ENCODE data around the gene CFAP58.
A peak's percentile ranks its signal among the peaks of the same experiment; 100 is the strongest.

CFAP58 gene

GRCh38 chr10:104334965-104335650 is 18.5 kb upstream of the CFAP58 start:
- no peak for DNase-seq

GRCh38 chr10:104336821-104337467 is 16.7 kb upstream of the CFAP58 start:
- no peak for DNase-seq

DNA sequence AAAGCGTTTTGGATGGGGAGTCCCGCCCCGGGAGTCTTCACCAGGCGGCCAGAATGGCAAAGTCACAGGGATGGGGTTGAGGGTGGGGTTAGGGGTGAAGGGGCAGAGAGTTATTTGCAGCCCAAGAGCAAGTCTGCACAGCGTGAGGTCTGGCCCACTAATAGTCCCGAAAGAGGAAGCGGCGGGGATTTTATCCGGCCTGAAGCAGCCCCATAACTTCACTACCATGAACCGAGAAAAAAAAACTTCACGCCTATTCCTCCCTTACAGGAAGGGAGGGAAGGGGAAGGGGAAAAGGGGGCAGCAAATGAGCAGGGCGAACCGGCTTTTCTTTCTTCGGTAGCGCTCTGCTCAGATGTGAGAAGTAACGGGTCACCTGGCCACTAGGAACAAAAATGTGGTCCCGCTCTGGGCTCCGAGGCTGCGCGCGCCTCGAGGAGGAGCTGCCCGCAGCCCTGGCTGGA is 16.1 kb upstream of the CFAP58 start:
- DNase-seq: peak; percentile 45

- DNase-seq: peak; percentile 77
These were observed 15.5 kb upstream of the CFAP58 start, which contains the start of gene ITPRIP for GRCh38 chr10:104337985-104338735. ITPRIP (minus strand) TSS chr10:104338465; CDS start chr10:104316051, 22,414 bp downstream.

DNA sequence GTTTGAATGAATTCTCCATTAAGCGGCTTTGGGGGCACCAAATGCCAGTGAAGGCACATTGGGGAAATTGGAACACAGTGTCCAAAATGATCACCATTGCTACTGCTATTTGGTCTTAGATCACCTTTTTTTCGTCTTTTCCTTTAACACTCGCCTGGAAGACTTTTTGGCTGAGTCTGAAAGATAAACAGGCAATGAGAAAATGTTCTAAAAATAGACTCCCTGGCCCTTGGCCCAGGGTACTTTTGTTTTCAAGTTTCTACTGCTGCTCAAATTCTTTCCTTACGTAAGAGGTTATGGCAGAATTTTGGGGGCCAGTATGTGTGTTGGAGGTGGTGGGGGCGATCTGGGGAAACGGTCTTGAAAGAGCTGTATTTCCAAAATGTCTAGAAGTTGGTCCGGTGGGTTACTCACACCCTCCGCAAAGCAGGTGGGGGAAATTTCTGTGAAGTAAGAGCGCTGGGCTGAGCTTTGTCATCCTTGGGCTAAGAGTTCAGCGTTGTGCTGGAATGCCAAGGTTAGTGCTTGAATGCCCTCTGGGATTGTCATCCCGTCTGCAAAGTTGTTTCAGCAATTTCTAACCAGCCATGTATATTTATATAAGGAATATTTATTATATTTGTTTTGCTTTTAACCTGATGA is 14.0 kb upstream of the CFAP58 start:
- no peak for DNase-seq

DNA sequence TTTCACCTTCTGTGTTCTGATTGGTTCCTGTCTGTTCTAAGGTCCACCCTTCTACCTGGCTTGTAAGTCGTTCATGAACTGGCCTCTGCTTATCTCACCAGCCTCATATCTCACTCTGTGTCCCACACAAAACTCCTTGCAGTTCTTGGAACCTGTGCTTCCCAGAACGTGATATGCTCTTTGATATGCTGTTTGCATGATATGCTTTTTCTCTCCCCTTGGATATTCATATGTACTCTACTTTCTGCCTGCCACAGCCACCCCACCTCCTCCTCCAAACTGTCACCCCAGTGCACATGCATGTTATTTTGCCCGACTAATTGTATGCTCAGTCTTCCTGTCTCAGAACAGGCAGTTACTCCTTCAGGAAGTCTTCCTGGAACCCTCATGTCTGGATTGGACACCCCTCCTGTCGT is 13.5 kb upstream of the CFAP58 start:
- no peak for DNase-seq

GRCh38 chr10:104340641-104341040 is 13.0 kb upstream of the CFAP58 start:
- no peak for DNase-seq

GRCh38 chr10:104342941-104343411 is 10.7 kb upstream of the CFAP58 start:
- DNase-seq: no peak

GRCh38 chr10:104344219-104344618 is 9.4 kb upstream of the CFAP58 start:
- DNase-seq: no peak

DNA sequence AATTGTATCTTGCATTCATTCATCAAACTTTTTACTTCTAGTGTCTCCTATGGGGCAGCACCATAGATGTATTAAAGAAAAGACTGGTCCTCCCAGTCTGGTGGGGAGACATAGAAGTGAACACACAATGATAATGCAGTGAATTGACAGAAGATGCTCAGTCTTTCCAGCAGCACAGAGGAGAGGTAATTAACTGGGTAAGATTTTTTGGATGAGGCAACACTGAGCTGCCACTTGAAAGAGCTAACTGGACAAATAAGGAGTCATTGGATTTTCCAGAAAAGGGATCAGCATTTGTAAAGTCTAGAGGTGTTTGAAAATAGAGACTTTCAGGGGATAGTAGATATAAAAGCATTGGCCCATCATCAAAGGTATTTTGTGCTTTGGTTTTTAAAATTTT is 8.1 kb upstream of the CFAP58 start:
- no peak for DNase-seq

- no peak for DNase-seq
These were observed 7.7 kb upstream of the CFAP58 start for GRCh38 chr10:104345941-104346340.

GRCh38 chr10:104347295-104348045 is 6.2 kb upstream of the CFAP58 start:
- DNase-seq: no peak

- DNase-seq: no peak
These were observed 5.0 kb upstream of the CFAP58 start for GRCh38 chr10:104348601-104349000.

DNA sequence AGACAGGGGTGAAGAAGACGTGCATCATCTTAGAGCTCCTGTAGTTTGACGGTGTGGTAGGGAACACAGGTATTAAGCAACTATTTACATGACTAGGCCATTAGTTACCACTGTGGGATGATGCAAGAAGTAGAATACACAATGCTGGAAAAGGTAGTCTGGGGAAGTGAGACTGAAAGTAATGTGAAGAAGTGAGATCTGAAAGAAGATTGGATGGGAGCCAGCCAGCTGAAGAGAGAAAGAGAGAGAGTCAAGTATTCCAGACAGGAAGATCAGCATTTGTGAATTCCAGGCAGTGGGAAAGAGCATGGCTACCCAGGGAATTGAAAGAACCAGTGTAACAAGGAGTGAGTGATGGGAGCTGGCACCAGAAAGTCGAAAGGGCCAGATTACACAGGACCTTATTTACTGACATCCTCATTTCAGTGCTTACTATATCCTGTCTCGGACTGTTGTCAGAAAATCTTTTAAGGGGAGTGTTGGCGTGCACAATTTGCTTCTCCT is 4.0 kb upstream of the CFAP58 start:
- DNase-seq: no peak

- DNase-seq: peak; percentile 79
These were observed 3.5 kb upstream of the CFAP58 start for GRCh38 chr10:104350127-104350635.

GRCh38 chr10:104351061-104351702 is 2.5 kb upstream of the CFAP58 start:
- DNase-seq: no peak

GRCh38 chr10:104351919-104352318 is 1.7 kb upstream of the CFAP58 start:
- DNase-seq: no peak

DNA sequence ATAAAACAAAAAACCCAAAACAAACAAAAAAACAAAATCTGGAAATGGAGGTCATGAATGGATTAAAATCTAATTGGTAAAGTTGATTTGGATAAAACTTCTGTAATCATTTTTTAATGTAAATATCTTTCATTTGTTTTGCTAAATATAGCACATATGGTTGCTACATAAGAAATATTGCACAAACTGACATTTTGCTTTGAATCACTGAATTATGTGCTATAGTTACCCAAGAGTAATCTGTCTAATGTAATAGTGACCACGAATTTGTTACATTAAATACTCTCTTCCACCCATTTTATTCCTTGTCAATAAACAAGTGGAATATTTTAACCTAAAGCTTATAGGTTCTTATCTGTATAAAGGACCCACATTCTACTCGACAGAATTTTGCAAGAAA is 6.2 kb downstream of the CFAP58 start:
- DNase-seq: no peak

DNA sequence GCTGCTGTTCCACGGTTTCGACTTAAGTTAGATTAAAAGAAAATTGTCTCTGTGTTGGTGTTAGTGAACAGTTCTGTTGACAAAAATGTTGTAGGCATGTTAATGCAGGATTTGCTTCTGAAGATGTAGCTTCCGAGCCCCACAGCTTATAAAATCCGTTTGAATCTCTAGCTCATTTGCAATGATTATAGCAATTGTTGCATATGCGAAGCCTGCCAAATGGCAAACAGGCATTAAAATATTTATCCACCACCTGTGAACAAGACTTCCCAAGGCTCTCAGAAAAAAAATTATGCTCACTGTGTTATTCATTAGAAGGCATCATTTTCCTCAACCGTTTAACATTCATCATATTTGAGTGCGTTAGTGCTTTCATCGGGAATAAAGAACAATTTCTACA is 14.3 kb downstream of the CFAP58 start:
- DNase-seq: no peak

GRCh38 chr10:104368381-104368780 is 14.7 kb downstream of the CFAP58 start:
- no peak for DNase-seq

- no peak for DNase-seq
These were observed 18.1 kb downstream of the CFAP58 start for GRCh38 chr10:104371753-104372152.

All from CD4-positive, alpha-beta T cell treated with Interleukin-21 for 1 hour (primary cell).